ENCODE data around the gene KCNK4.

The KCNK4 gene

GRCh38 chr11:64324692-64325469 lies 33.8 kb downstream of the KCNK4 start:
- no peak for DNase-seq (ENCODE audit: low read depth in 2 of 2)

GRCh38 chr11:64327375-64327774 lies 36.3 kb downstream of the KCNK4 start:
- no peak for DNase-seq (ENCODE audit: low read depth in 2 of 2)

GRCh38 chr11:64327993-64328392 lies 36.9 kb downstream of the KCNK4 start:
- DNase-seq (ENCODE audit: low read depth in 2 of 2): no peak

- no peak for DNase-seq (ENCODE audit: low read depth in 2 of 2)
These were observed 39.8 kb downstream of the KCNK4 start for GRCh38 chr11:64330888-64331287.

GRCh38 chr11:64331569-64332371 lies 40.7 kb downstream of the KCNK4 start:
- DNase-seq (ENCODE audit: low read depth in 2 of 2): peak; percentile 47 to 51

GRCh38 chr11:64333556-64333955 lies 42.5 kb downstream of the KCNK4 start:
- no peak for DNase-seq (ENCODE audit: low read depth in 2 of 2)

GRCh38 chr11:64334764-64335735 lies 43.9 kb downstream of the KCNK4 start:
- DNase-seq (ENCODE audit: low read depth in 2 of 2): no peak

GRCh38 chr11:64337538-64338249 lies 46.6 kb downstream of the KCNK4 start:
- DNase-seq (ENCODE audit: low read depth in 2 of 2): no peak

GRCh38 chr11:64338716-64339115 lies 47.6 kb downstream of the KCNK4 start:
- DNase-seq (ENCODE audit: low read depth in 2 of 2): no peak

GRCh38 chr11:64339286-64339685 lies 48.2 kb downstream of the KCNK4 start:
- no peak for DNase-seq (ENCODE audit: low read depth in 2 of 2)

- peak; percentile 64 for DNase-seq (ENCODE audit: low read depth in 2 of 2)
These were observed 48.8 kb downstream of the KCNK4 start, which contains the start of gene CCDC88B for GRCh38 chr11:64339754-64340408. Gene CCDC88B, plus strand, starts transcription at chr11:64340204. Its CDS starts 63 bp downstream, at chr11:64340267.

GRCh38 chr11:64340671-64341335 lies 49.7 kb downstream of the KCNK4 start:
- peak; percentile 68 to 77 for DNase-seq (ENCODE audit: low read depth in 2 of 2)

- no peak for DNase-seq (ENCODE audit: low read depth in 2 of 2)
These were observed 50.3 kb downstream of the KCNK4 start for GRCh38 chr11:64341429-64341828.

- DNase-seq (ENCODE audit: low read depth in 2 of 2): peak; percentile 88 to 89
These were observed 51.0 kb downstream of the KCNK4 start for GRCh38 chr11:64341851-64342791.

GRCh38 chr11:64342869-64343745 lies 52.0 kb downstream of the KCNK4 start:
- no peak for DNase-seq (ENCODE audit: low read depth in 2 of 2)

GRCh38 chr11:64343767-64344559 lies 52.9 kb downstream of the KCNK4 start:
- DNase-seq (ENCODE audit: low read depth in 2 of 2): no peak

GRCh38 chr11:64344787-64345186 lies 53.7 kb downstream of the KCNK4 start:
- no peak for DNase-seq (ENCODE audit: low read depth in 2 of 2)
